K562 (cell line): ENCODE measurements around the gene ENPP7.

Source experiments
- CBX5 ChIP-seq: IDR thresholded peaks from 2 replicates; pipeline ENCODE4 v1.6.1; 2014; ENCODE audit warnings: low read depth, borderline replicate concordance
- CTBP1 ChIP-seq: fragments of 450-650 bp; IDR thresholded peaks from 2 replicates; pipeline ENCODE4 v1.6.1; 2016; ENCODE audit warnings: borderline replicate concordance
- SMAD1 ChIP-seq: fragments of 150-350 bp; IDR thresholded peaks from 2 replicates; pipeline ENCODE4 v1.6.1; 2014; ENCODE audit warnings: low read length, low read depth; ENCODE audit not compliant: partially characterized antibody

DNA sequence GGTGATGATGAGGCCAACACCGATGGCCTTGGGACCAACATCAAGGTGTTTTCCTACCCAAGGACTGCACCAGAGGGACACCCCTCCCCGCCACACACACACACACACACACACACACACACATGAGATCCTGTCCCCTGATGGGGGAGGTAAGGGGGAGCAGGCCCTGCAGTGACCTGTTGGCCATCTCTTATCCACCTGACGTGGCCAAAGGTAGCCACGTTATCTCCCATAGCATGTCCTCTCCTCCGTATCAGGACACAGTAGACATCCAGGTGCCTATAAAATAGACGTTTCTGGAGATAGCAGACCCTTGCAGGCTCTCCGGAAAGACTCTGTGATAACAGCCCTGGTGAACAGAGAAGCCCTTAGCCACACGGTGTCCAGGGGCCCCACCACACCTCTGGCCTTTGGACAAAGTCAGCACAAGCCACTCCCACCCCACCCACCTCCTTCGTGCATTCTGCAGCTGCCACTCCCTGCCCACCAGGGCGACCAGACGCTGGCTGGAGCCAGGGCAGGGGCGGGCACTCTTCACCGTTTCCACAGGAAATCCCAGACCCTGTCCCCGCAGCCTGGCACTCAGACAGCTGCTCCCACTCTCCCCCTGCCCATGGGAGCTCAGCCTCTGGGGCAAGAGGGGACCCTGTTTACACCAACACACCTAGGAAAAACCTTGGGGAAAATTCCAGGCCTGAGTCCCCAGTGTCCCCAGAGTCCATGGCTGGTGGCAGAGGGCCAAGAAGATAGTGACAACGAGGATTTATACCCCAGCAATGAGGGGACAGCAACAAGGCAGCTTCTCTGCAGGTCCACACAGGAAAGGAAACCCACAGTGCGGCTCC, 15.4 kb upstream of the ENPP7 start:
- TF ChIP-seq SMAD1 (no peak), CBX5 (no peak), CTBP1 (no peak)
